ENCODE data around the gene OPRD1.

- TF ChIP-seq POLR2A (IDR thresholded peaks at IDR 0.05) (no peak), POLR2AphosphoS5 (IDR thresholded peaks at IDR 0.05) (no peak), CTCF (IDR thresholded peaks at IDR 0.05) (no peak), EP300 (IDR thresholded peaks at IDR 0.05) (no peak)
Observed at GRCh38 chr1:28776341-28776740, 35.6 kb upstream of the OPRD1 start.

Data from stomach (tissue), 4 donors.